Stimulated activated CD4-positive, alpha-beta T cell treated with anti-CD3 and anti-CD28 coated beads, Interleukin-4, amount 100 ng/mL, for 24 hours (primary cell): Measurements from ENCODE around the gene FBXO5.
"Not testable (repeated sequence)": the region's sequence is repeated elsewhere in the genome, so short reads cannot be mapped to it uniquely, and the experiment has no call there.

Source experiments
- DNase-seq: peaks from one replicate; pipeline ENCODE4 v3.0.0-alpha.2; 2020

The FBXO5 gene, protein sequence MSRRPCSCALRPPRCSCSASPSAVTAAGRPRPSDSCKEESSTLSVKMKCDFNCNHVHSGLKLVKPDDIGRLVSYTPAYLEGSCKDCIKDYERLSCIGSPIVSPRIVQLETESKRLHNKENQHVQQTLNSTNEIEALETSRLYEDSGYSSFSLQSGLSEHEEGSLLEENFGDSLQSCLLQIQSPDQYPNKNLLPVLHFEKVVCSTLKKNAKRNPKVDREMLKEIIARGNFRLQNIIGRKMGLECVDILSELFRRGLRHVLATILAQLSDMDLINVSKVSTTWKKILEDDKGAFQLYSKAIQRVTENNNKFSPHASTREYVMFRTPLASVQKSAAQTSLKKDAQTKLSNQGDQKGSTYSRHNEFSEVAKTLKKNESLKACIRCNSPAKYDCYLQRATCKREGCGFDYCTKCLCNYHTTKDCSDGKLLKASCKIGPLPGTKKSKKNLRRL

DNA sequence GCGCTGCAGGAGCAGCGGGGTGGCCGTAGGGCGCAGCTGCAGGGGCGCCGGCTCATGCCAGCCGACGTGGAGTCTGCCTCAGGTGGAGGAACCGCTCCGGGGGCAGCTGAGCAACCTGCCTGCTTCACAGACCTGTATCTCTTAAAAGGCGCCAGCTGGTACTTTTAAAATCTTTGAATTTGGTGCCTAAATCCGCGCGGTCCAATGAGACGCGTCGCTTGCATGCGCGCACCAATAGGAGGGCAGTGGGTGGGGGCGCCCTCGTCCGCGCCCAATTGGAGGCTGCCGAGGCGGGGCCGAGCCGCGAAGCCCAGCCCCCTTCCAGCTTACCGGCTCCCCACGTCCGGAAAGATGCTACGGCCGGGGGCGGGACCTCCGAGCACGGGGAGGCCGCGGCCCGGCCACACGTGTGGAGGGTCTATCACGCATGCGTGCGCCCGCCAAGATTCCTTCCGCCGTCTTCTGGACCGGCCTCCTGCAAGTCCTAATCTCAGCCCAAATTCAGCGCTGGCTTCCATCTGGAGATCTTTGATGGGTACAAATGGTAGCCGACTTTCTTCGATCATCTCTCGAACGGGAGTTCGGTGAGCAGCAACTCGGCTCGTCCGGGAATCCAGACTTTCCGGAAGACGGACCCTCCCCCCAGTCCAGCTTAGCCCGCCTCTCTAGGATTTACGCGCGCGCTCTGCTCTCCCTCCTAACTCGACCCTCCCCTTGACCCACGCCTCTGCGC, at the start of gene FBXO5:
Gene FBXO5 (minus strand): TSS at position 138 of the 733 bp plus-strand sequence. CDS start 82 bp downstream, at position 56.
- peak; percentile 97 for DNase-seq

DNA sequence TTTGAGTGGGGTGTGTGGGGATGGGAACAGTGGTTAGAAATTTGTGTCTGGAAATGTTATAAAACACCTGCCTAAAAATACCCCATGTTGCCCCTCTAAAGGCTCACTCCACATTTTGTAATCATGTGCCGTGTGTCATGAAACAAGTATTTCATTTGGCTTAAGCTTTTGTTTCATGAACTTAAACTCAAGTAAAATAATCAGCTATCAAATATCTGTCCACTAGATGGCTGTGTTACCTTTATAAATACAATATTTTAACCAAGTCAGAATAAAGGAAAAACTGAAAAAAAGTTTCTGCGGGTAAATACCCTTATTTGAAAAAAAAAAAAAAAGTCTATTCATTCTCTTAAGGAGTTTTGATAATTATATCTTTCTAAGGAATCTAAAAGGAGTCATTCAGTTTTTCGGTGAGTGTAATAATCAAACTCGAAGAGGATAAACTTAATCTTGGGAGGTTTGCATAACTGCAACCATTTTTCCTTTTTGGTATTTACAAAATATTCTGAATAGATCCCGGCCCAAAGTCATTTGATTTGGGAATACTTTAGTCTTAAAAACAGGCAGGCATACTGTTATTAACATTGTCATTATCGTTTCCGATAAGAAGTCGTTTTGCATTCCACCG, 49.5 kb upstream of the FBXO5 start:
- DNase-seq = no peak

DNA sequence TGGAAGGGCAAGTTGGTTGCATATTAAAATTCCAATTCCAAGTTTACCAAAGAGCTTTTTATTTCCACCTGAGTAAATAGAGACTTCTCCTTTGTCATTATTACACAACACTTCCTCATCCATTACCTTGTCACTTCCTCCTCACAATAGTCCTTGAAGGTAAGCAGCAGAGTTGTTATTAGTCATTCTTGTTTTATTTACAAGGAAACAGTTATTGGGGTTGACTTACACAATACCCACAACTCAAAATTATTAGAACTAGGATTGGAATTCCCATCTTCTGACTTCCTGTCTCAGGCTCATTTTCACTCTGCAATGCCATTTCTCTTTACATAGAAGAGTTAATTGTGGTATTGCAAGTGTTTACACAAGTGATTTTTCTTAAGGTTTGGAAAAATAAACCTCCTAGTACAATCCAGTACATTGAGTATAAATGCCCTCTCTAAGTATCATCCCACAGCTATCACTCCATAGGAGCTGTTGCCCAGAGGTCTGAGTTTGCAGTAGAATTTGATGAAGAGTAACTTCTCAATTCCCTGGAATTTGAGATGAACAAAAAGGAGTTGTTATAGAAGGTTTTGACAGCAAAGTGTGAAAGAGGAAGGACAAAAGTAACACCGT, 48.6 kb upstream of the FBXO5 start:
- no peak for DNase-seq

DNA sequence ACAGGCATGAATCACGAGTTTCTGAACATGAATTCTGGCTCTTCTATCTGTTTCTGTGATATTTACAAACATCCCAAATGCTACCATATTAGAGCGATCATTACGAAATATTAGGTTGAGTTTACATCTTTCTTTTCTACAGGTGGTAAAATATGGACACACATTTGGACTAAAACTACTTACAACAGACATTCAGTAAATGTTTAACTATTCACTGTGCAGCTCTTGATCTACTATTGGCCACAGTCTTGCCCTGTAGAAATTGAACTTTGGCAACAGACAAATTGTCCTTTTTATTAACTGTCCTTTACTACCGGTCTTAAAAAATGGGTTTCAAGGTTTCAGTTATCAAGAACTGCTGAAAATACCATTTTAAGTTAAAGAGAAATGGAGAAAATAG, 46.1 kb upstream of the FBXO5 start:
- no peak for DNase-seq

DNA sequence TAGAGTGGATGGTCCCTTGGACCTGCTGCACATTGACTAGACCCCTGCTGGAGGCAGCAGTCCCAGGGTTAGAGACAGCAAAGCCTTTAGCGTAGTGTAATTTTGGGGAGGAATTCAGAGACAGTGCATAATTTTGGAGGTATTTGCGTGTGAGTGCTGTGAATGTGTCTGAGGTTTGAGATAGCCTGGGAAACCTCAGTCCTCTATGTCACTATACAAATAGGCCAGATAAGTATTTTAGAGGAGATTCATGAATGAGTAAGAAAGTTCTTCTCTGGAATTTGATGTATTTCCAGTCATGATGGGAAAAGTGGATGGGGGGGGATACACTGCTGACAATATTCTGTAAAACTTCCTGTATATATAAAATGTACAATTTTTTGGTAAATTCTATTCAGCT, 45.4 kb upstream of the FBXO5 start:
- no peak for DNase-seq

DNA sequence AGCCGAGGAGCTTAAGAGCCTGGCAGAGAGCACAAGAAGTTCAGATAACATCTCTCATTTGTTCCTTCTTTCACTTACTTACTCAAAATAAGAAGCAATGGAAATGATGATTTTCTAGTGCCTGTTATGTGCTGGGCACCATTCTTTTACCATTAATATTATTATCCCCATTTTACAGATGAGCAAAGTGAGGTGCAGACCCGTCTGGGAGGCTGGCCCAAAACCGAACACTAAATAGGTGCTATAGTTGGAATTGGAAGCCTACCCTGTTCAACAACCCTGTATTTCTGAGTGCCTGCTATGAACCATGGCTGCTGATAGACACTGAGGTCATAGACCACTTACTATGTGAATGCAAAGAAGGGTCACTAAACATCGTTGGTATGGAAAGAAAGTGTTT, 44.6 kb upstream of the FBXO5 start:
- no peak for DNase-seq

DNA sequence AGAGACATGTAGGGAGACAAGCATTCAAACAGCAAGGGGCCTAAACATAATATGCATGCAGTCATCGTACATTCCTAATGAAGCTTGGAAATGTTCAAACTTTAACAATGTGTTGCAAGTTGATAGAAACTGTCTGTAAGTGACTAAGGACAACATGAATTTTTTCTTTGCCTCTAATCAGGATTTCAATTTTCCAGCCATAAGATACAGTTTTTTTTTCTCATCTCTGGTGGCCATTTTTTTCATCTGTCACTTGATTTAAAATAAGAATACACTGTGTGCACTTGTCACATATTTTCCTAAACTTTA, 41.8 kb upstream of the FBXO5 start:
- no peak for DNase-seq

DNA sequence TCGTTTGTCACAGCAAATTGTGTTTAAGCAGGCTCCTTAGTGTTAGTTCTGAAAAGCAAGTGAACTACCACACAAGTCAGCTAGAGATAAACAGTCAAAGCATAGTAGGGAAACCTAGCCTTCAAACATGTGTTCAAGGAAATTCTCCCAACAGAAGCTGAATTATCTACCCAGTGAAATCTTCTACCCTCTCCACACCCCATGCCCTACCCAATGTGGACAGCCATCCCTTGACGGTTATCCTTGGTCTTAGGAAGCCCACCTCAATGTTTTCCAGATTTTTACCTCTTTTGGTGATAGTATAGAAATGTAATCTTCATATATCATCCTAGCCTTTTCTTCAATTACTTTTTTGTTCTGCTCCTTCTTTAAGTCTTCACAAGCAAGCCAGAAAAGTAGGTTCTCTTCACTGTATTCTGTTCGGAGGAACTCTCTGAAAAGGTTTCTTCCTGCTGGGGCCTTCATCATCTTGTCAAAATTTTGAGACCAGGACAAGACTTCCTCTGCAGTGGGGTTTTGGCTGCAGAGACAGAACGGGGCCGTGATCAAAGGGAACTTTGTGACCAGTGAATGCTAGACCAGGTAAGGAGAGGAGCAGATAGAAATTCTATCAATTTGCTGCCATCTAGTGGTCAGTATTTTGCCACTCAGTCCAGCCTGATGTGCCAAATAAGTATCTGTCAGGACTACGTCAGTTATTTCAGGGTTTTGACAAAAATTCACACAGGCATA, 41.3 kb upstream of the FBXO5 start:
- peak; percentile 55 for DNase-seq

DNA sequence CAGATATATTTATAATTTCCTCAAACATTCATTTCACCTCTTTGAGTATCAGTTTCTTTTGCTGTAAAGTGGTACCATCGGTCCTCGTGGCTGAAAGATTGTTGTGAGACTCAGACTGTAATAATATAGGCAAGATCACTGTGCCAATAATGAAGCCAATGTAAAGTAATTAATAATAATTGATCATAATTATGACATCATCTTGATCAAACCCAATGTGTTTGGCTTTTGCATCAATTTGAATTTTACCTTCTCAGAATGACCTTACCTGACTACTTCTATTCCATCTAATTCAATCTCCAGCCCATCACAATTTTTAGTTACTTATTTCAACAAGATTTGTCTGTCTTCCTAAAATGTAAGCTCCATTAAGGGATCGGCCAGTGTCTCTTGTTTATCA, 35.5 kb upstream of the FBXO5 start:
- DNase-seq = no peak

DNA sequence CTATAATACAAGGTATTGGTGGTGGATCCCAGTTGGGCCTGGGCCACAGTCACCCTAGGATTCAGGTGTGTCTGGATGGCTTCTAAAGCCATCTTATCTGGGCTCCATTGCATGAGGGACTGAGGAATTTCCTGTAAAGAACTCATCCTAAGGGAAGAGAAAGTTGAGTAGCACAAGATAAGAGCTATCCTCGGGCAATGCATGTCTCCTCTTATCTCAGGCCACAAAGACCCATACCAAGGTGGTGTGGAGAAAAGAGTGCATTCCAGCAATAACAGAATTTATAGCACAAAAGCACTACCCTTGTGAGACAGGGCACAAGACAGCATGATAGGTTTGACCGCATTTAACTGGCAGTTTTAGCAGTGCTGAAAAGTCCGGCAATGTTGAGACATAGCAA, 34.0 kb upstream of the FBXO5 start:
- no peak for DNase-seq

DNA sequence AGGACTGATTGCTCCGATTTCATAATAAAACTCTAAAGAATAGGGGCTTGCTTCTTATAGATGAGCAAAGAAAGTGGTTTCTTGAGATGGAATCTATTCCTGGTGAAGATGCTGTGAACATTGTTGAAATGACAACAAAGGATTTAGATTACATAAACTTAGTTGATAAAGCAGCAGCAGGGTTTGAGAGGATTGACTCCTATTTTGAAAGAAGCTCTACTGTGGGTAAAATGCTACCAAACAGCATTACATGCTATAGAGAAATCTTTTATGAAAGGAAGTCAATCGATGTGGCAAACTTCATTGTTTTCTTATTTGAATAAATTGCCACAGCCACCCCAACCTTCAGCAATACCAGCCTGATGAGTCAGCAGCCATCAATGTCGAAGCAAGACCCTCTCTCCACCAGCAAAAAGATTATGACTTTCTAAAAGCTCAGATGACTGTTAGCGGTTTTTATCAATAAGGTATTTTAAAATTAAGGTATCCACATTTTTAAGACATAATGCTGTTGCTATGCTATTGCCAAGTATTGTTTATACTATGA, 32.3 kb upstream of the FBXO5 start:
- DNase-seq = no peak

DNA sequence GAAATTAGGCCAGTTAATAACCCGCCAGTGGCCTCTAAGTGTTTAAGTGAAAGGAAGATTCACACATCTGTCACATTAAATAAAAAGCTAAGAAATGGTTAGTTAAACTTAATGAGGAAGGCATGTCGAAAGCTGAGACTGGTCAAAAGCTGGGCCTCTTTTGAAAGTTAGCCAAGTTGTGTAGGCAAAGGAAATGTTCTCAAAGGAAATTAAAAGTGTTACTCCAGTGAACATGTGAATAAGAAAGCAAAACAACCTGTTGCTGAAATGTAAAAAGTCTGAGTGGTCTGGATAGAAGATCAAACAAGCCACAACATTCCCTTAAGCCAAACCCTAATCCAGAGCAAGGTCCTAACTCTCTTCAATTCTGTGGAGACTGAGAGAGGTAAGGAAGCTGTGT, 30.6 kb upstream of the FBXO5 start:
- DNase-seq = no peak

DNA sequence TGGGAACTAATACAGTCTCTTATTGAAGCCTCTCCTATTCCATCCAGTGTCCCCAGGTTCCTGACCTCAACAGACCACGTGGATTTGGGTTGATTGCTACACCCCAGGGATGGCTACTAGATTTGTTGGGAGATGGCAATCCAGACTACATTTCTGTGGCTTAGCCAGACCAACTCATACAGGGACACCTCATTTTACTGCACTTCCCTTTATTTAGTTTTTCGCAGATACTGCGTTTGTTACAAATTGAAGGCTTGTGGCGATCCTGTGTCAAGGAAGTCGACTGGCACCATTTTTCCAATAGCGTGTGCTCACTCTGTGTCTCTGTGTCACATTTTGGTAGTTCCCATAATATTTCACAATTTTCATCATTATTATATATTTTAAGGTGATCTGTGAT, 30.0 kb upstream of the FBXO5 start:
- DNase-seq = no peak

DNA sequence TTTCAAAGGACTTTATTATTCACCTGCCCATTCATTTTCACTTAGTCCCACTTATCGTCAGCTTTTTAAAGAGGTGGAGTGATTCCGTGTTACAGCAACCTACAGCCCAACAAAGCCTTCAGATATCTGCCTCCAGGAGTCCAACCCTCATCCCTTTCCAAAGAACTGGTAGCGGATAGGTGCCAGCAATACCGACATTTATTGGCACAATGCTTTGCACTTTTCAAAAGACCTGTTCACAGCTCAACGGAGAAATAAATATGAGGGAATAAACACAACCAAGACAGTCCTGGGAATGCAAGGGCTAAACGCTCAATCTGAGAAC, 20.5 kb upstream of the FBXO5 start:
- no peak for DNase-seq

DNA sequence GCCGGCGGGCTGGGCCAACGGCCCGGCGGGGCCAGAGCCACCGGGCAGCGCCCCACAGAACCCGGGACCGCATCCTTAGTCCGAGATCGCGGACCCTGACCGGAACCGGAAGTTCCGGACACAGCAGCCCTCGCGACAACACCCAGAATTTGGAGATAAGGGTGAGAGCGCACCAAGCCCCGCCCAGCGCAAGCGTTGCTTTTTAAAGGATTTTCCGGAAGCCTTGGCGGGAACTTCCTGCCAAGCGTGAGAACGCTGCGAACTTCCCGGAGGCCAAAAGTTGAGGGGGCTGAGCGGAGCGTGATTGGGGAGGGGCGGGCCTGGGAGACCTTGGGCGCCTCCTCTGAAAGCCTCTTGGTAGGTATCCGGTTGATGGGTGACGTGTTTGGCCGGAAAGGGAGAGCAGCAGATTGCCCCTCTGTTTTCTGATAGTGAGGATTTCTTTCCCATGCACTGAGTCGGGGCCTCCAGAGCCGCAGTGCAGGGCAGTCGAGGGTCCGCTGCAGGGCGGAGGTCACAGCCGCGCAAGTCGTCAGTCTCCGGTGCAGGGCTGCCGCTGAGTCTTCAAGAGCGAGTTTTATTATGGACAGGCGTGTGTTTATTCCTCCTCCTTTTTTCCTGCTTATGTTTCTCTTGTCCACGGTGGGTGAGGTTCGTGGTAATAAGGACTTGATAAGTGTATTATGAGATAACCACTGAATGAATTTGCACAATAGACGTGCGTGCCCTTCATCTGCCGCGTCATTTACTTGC, 19.9 kb upstream of the FBXO5 start, which contains the start of gene MTRF1L:
Gene MTRF1L (minus strand): TSS at position 97 of the 753 bp plus-strand sequence. CDS start 24 bp downstream, at position 73.
- DNase-seq = peak; percentile 92

DNA sequence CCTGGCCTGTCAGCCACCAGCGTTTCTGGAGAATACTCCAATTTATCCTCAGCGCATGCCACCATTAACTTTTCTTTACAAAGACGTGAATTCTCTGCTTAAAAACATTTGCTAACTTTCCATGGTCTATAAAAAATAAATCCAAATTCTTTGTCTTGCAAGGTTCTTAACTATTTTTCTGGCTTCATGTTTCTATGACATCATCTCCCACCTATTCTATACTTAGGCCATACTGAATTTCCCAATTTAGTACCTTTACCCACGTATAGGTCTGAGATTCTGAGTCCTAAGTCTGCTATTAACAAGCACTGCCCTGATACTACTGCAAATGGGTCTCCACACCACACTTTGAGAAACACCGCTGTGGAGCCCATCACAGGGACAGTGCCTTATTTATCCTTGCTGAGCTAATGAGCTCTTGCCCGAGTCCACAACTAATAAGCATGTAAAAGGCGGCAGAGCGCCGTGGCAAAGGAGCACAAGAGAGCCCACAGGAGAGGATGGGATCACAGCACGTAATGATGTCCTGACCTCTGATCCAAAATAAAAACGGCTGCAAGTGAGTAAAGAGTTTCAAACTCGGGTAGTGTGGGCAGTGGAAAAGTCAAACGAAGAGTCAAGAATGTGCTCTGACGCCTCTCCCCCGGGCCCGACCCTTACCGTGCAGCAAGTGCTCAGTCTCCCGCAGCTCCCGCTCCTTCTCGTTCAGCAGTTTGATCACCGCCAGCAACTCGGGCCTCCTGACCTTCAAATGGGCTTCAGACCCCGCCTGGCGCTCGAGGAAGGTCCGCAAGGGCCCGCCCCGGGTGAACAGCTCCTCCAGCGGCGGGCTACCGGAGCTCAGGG, 19.1 kb upstream of the FBXO5 start:
- peak; percentile 18 for DNase-seq

DNA sequence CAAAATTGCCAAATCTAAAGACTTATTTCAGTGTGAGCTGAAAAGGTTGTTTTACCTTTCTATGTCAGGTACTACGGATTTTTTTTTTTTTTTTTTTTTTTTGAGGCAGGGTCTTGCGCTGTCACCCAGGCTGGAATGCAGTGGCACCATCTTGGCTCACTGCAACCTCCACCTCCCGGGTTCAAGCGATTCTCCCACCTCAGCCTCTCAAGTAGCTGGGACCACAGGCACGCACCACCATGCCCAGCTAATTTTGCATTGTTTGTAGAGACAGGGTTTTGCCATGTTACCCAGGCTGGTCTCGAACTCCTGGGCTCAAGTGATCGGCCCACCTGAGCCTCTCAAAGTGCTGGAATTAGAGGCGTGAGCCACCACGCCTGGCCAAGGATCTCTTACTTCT, 17.9 kb upstream of the FBXO5 start:
- DNase-seq = not testable (repeated sequence)

DNA sequence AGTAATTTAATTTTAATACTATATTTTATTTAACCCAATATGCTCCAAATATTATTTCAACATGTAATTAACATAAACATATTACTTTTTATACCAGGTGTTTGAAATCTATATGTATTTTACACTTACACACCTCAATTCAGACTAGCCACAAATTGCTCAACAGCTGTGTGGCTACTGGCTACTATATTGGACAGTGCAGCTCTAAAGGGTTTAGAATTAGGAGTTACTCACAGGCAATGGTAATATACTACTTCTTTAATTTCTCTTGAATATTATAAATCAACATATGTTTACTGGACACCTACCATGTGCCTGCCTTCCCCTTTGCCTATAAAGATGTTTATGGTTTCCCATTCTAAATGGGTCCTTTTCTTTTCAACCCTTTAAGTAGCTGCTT, 17.4 kb upstream of the FBXO5 start:
- no peak for DNase-seq

DNA sequence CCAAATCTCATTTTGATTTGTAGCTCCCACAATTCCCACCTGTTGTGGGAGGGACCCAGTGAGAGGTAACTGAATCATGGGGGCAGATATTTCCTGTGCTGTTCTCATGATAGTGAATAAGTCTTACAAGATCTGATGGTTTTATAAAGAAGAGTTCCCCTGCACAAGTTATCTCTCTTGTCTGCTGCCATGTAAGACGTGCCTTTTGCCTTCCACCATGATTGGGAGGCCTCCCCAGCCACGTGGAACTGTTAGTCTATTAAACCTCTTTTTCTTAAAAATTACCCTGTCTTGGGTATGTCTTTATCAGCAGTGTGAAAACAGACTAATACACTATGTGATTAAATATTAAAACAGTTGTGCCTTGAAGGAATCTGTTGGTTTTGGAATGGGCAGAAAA, 16.7 kb upstream of the FBXO5 start:
- not testable (repeated sequence) for DNase-seq

DNA sequence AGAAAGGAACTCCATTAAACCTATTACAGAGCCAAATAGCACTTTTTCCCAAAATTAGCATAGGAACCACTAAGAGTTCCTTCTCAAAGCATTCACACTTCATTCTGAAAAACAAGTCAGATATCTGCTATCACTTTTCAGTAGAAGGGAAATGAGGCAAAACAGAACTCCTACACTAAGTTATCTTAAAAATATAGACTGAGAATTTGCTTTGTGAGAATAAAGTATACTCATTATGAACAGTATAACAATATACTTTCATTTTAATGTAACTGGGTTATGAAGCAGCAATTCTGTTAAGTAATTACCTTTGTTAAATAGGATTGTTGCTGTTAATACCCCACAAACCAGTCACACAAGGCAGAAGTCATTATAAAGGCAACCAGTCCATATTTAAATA, 11.0 kb upstream of the FBXO5 start:
- DNase-seq = no peak

DNA sequence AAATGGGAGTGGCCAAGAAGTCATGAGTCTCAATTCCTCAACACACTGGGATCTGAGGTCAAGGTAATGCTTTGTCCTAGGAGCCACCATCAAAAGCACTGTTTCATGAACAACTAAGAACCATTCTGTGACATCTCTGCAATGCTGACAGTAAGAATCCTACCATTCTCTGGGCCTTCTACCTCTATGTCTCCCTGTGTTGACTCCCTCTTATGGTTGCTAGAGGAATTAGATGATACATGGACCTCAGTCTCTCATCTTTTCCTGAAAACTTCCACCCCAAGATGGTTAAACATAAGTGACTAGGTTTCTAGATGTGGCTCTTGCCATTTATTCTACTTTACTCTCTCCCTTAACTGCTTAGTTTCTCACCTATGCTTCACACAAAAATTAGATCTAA, 10.6 kb upstream of the FBXO5 start:
- DNase-seq = no peak
